HepG2 (cell line): ENCODE data around the gene KIAA0930. TPM values are rescaled to one million over a fixed set of nuclear protein-coding genes. Genes with fewer than 3 reads are reported as not detected.

Experiments
- ATAC-seq: fragments of 200-7000 bp; cut with Tn5 transposase; 3 replicates; pipeline ENCODE4 v1.9.1; 2020; ENCODE audit warnings: mild to moderate bottlenecking, moderate library complexity
- BruUV-seq: library from RNA; stranded (reverse); fragments of 400-500 nt; replicated peaks from 2 replicates; lab custom pipeline; 2021; lab: Mats Ljungman, UMichigan
- CTCF ChIA-PET: fragments of 300-600 bp; formaldehyde crosslinking; extraction: SDS; loops from one replicate; lab custom pipeline; 2021; ENCODE audit warnings: low total read pairs, inconsistent platforms, low intra/inter-chr PET ratio; lab: Yijun Ruan, JAX
- POLR2A ChIA-PET: fragments of 350-600 bp; sonication (Branson Sonifier 250); formaldehyde crosslinking; loops from one replicate; lab custom pipeline; 2020; ENCODE audit warnings: antibody characterized with exemption, inconsistent platforms; lab: Yijun Ruan, JAX
- DNase-seq: peaks from one replicate; pipeline ENCODE4 v3.0.0-alpha.2; 2015; ENCODE audit warnings: low spot score
- FAIRE-seq: peaks from 3 replicates; lab custom pipeline; 2011; peaks lifted over from hg19 to GRCh38; lab: Jason Lieb, UNC
- H2AFZ ChIP-seq: one replicate; pipeline ENCODE4 v1.6.1; 2011; ENCODE audit warnings: low read length, inconsistent platforms
- H3K27ac ChIP-seq: fragments of 300-600 bp; 3 replicates; pipeline ENCODE4 v1.8.0; 2011; ENCODE audit warnings: mixed run types, mild to moderate bottlenecking, mixed read lengths, low read length, inconsistent platforms; ENCODE audit not compliant: insufficient read depth; ENCODE audit errors: extremely low read length
- H3K27me3 ChIP-seq, 2 experiments: fragments of 200-600 bp in 1 of 2; 2 replicates in 1 of 2; 3 replicates in 1 of 2; pipeline versions ENCODE4 v1.6.0 to v1.8.0; 2011; ENCODE audit warnings: low read length in 2 of 2, mild to moderate bottlenecking in 2 of 2, moderate library complexity in 2 of 2, inconsistent platforms in 1 of 2; ENCODE audit not compliant: insufficient read depth in 2 of 2, control insufficient read depth in 1 of 2
- H3K36me3 ChIP-seq, 2 experiments: fragments of 200-600 bp in 1 of 2; replicated peaks in 1 of 2; 2 replicates in 1 of 2; 3 replicates in 1 of 2; pipeline versions ENCODE4 v1.5.1 to v1.8.0; 2011; ENCODE audit warnings: low read length in 2 of 2, inconsistent platforms in 1 of 2; ENCODE audit not compliant: insufficient read depth in 2 of 2, control insufficient read depth in 1 of 2
- H3K4me1 ChIP-seq: 2 replicates; pipeline ENCODE4 v1.5.1; 2012; ENCODE audit warnings: low read length, inconsistent platforms; ENCODE audit not compliant: insufficient read depth
- H3K4me2 ChIP-seq: 2 replicates; pipeline ENCODE4 v1.6.0; 2011; ENCODE audit warnings: low read depth, low read length, inconsistent platforms
- H3K4me3 ChIP-seq, 3 experiments: fragments of 200-600 bp in 1 of 3; sonication (generic), shearing (Covaris generic) in 1 of 3; replicated peaks in 1 of 3; 2 replicates each; pipeline ENCODE4 v1.5.1; 2011 to 2016; ENCODE audit warnings: low read length in 3 of 3, inconsistent platforms in 2 of 3, low read depth in 2 of 3, mild to moderate bottlenecking in 2 of 3, control low read depth in 1 of 3, mixed read lengths in 1 of 3; ENCODE audit not compliant: insufficient read depth in 1 of 3
- H3K79me2 ChIP-seq: one replicate; pipeline ENCODE4 v1.6.1; 2011; ENCODE audit warnings: low read length, inconsistent platforms; ENCODE audit not compliant: insufficient read depth
- H3K9ac ChIP-seq: 2 replicates; pipeline ENCODE4 v1.6.0; 2011; ENCODE audit warnings: mild to moderate bottlenecking, low read depth, low read length, inconsistent platforms; ENCODE audit not compliant: insufficient read depth
- H3K9me3 ChIP-seq: 2 replicates; pipeline ENCODE4 v1.5.1; 2012; ENCODE audit warnings: mild to moderate bottlenecking, low read length
- H4K20me1 ChIP-seq: 2 replicates; pipeline ENCODE4 v1.6.0; 2011; ENCODE audit warnings: inconsistent platforms, mild to moderate bottlenecking, low read length, moderate library complexity; ENCODE audit not compliant: insufficient read depth
- ASH2L ChIP-seq: fragments of 300-600, 200-600 bp; sonication (generic); IDR thresholded peaks from 2 replicates; pipeline ENCODE4 v1.7.0; 2017; ENCODE audit warnings: low read depth, mild to moderate bottlenecking, moderate library complexity, mixed read lengths, low read length; ENCODE audit not compliant: insufficient read length
- CENPT ChIP-seq: sonication (generic); formaldehyde crosslinking; IDR thresholded peaks from 2 replicates; pipeline ENCODE4 v1.8.0; 2022; ENCODE audit warnings: low read depth, mild to moderate bottlenecking, moderate library complexity, missing genetic modification reagents
- CHD2 ChIP-seq: IDR thresholded peaks from 2 replicates; pipeline ENCODE4 v1.6.1; 2011; ENCODE audit warnings: low read depth, low read length, improper control_type of control experiment
- GATA4 ChIP-seq: sonication (generic); IDR thresholded peaks from 2 replicates; pipeline ENCODE4 v1.6.1; 2016; ENCODE audit warnings: antibody characterized with exemption, low read depth, borderline replicate concordance
- GTF2F1 ChIP-seq: fragments of 150-350 bp; IDR thresholded peaks from 2 replicates; pipeline ENCODE4 v1.6.1; 2014; ENCODE audit warnings: low read length
- PTBP1 ChIP-seq: fragments of 200-400 bp; formaldehyde crosslinking; IDR thresholded peaks from 2 replicates; pipeline ENCODE4 v1.6.1; 2018; ENCODE audit warnings: low read length, low read depth; ENCODE audit not compliant: poor library complexity, severe bottlenecking
- SIX4 ChIP-seq: sonication (generic); formaldehyde crosslinking; IDR thresholded peaks from 2 replicates; pipeline ENCODE4 v1.4.0; 2020; ENCODE audit warnings: missing genetic modification reagents
- TRIM24 ChIP-seq: sonication (generic); formaldehyde crosslinking; IDR thresholded peaks from 2 replicates; pipeline ENCODE4 v1.8.0; 2022; ENCODE audit warnings: mild to moderate bottlenecking, missing genetic modification reagents
- ZFP36L1 ChIP-seq: sonication (generic); formaldehyde crosslinking; IDR thresholded peaks from 2 replicates; pipeline ENCODE4 v1.8.0; 2022; ENCODE audit warnings: mild to moderate bottlenecking, missing genetic modification reagents, moderate library complexity
- WGBS: methylation state at CpG from one replicate; pipeline ENCODE4 v1.1.6; 2017; ENCODE audit warnings: low lambda C conversion rate; 5-methylcytosine and 5-hydroxymethylcytosine counted together
- in situ Hi-C: cut with HindIII; loops from 2 replicates; pipeline ENCODE4 v1.10.0; 2017; ENCODE audit warnings: low pct_unique_long_range_greater_than_20kb; ENCODE audit not compliant: extremely low pct_ligation_motif_present
- intact Hi-C: fragments of 100-400 bp; cut with micrococcal nuclease; formaldehyde crosslinking; loops from one replicate; pipeline ENCODE4 v1.10.0; 2022; ENCODE audit not compliant: unreplicated experiment
- polyA plus RNA-seq, 8 experiments: library from polyadenylated mRNA; depleted of rRNA in 3 of 8; stranded (reverse) in 7 of 8; unstranded in 1 of 8; fragments of >200 nt; fragmentation: Illumina TruSeq in 4 of 8; extraction: Trizol in 4 of 8; gene quantifications; 2 replicates each; pipeline versions ENCODE4 v1.2.1 to v1.2.3, GENCODE V29; 2011 to 2016; ENCODE audit warnings: low read depth in 4 of 8, missing spikeins in 1 of 8, mixed read lengths in 1 of 8; ENCODE audit not compliant: insufficient read depth in 1 of 8
- total RNA-seq, 5 experiments: library from RNA; depleted of rRNA; stranded (reverse); fragments of >200 nt; fragmentation: Illumina TruSeq; extraction: Trizol; gene quantifications; 2 replicates each; pipeline ENCODE4 v1.2.3, GENCODE V29; 2016; ENCODE audit warnings: low read depth in 1 of 5
- TF ChIP-seq, protein P1 (sequence below): sonication (generic); formaldehyde crosslinking; IDR thresholded peaks from 2 replicates; pipeline ENCODE4 v1.5.0; 2020; ENCODE audit warnings: missing genetic modification reagents
- TF ChIP-seq, protein P2 (sequence below): IDR thresholded peaks from 2 replicates; pipeline ENCODE4 v1.6.1; 2012; ENCODE audit warnings: low read depth, low read length, improper control_type of control experiment
- TF ChIP-seq, protein P3 (sequence below): sonication (generic); formaldehyde crosslinking; IDR thresholded peaks from 2 replicates; pipeline ENCODE4 v1.4.0; 2020; ENCODE audit warnings: mild to moderate bottlenecking, missing genetic modification reagents

The KIAA0930 gene
- total and polyA plus RNA-seq, 2 of the 13 experiments (the other 11 are each of a cell fraction or from before 2014, with no cell fraction given): 27.0 to 38.2 TPM

DNA sequence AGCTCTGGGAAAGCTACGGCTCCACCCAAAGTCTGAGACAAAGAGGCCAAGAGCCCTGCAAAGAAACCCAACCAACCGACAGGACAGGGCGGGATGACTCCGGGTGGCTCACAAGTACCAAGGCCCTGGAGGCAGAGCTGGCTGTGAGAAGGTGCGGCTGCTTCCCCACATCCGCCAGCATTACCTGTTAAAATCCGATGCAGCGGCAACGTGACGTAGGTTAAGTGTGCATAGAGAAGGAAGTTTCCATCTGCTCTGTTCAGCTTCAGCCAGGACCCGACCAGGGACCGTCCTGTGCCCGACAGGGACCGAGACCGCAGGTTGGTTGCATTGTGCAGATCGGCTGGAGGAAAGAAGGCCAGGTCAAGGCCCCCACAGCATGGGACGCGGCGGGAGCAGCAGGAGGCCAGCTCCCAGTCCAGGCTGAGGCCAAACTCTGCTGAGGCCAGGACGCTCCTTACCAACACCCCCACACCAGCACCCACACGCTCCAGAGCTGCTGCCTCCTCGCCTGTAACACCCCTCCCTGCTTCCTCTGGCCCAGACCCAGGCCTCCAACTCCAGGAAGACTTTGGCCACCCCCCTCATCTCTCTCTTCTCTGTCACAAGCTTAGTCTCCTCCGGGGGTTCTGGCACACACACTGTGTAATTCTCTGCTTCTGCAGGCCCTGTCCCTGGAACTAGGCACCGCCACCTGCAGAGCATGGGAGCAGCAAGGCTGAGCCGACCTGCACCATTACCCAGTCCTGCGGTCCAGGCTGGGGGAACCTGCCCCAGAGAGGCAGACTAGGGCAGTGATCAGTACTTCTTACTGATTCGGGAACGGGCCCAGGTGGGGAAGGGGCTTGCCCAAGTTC is 42.9 kb downstream of the KIAA0930 start:
- Histone ChIP-seq H3K9me3 (no peaks in the 10 kb centered on the region), H3K4me2 (no peak overlapping the region), H3K79me2 (no peaks in the 10 kb centered on the region), H3K36me3 (peaks cover 10 to 37% of the 10 kb centered on the region in 2 experiments), H3K4me3 (no peak overlapping the region), H3K9ac (no peak overlapping the region), H3K27me3 (no peaks in the 10 kb centered on the region), H3K27ac (no peak overlapping the region), H3K4me1 (peaks cover 9% of the 10 kb centered on the region), H2AFZ (no peak overlapping the region), H4K20me1 (no peaks in the 10 kb centered on the region; the same call in 1 of the 2 replicates)
- ChIA-PET CTCF (no interaction called here), POLR2A (no interaction called here)
- BruUV-seq: no TSS peak
- intact Hi-C loops (loop anchor here (10.0 kb wide), 1 partner anchor 93 kb away; no protein-coding TSS in a partner anchor), in situ Hi-C loops (no loop called here)
- no peak for ATAC-seq
- DNase-seq: no peak
- 96% methylated on average over 27 of the region's 28 CpGs for WGBS
- no peak for FAIRE-seq
- TF ChIP-seq CENPT (CRISPR knock-in tag) (no peak), SIX4 (CRISPR knock-in tag) (no peak), ASH2L (no peak), ZFP36L1 (CRISPR knock-in tag) (no peak), GATA4 (no peak), GTF2F1 (no peak), PTBP1 (no peak), CHD2 (no peak), TRIM24 (CRISPR knock-in tag) (no peak)
- TF ChIP-seq, protein P1, sequence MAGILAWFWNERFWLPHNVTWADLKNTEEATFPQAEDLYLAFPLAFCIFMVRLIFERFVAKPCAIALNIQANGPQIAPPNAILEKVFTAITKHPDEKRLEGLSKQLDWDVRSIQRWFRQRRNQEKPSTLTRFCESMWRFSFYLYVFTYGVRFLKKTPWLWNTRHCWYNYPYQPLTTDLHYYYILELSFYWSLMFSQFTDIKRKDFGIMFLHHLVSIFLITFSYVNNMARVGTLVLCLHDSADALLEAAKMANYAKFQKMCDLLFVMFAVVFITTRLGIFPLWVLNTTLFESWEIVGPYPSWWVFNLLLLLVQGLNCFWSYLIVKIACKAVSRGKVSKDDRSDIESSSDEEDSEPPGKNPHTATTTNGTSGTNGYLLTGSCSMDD (CRISPR knock-in tag): no peak
- TF ChIP-seq, protein P2, sequence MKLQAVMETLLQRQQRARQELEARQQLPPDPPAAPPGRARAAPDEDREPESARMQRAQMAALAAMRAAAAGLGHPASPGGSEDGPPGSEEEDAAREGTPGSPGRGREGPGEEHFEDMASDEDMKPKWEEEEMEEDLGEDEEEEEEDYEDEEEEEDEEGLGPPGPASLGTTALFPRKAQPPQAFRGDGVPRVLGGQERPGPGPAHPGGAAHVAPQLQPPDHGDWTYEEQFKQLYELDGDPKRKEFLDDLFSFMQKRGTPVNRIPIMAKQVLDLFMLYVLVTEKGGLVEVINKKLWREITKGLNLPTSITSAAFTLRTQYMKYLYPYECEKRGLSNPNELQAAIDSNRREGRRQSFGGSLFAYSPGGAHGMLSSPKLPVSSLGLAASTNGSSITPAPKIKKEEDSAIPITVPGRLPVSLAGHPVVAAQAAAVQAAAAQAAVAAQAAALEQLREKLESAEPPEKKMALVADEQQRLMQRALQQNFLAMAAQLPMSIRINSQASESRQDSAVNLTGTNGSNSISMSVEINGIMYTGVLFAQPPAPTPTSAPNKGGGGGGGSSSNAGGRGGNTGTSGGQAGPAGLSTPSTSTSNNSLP: no peak
- TF ChIP-seq, protein P3, sequence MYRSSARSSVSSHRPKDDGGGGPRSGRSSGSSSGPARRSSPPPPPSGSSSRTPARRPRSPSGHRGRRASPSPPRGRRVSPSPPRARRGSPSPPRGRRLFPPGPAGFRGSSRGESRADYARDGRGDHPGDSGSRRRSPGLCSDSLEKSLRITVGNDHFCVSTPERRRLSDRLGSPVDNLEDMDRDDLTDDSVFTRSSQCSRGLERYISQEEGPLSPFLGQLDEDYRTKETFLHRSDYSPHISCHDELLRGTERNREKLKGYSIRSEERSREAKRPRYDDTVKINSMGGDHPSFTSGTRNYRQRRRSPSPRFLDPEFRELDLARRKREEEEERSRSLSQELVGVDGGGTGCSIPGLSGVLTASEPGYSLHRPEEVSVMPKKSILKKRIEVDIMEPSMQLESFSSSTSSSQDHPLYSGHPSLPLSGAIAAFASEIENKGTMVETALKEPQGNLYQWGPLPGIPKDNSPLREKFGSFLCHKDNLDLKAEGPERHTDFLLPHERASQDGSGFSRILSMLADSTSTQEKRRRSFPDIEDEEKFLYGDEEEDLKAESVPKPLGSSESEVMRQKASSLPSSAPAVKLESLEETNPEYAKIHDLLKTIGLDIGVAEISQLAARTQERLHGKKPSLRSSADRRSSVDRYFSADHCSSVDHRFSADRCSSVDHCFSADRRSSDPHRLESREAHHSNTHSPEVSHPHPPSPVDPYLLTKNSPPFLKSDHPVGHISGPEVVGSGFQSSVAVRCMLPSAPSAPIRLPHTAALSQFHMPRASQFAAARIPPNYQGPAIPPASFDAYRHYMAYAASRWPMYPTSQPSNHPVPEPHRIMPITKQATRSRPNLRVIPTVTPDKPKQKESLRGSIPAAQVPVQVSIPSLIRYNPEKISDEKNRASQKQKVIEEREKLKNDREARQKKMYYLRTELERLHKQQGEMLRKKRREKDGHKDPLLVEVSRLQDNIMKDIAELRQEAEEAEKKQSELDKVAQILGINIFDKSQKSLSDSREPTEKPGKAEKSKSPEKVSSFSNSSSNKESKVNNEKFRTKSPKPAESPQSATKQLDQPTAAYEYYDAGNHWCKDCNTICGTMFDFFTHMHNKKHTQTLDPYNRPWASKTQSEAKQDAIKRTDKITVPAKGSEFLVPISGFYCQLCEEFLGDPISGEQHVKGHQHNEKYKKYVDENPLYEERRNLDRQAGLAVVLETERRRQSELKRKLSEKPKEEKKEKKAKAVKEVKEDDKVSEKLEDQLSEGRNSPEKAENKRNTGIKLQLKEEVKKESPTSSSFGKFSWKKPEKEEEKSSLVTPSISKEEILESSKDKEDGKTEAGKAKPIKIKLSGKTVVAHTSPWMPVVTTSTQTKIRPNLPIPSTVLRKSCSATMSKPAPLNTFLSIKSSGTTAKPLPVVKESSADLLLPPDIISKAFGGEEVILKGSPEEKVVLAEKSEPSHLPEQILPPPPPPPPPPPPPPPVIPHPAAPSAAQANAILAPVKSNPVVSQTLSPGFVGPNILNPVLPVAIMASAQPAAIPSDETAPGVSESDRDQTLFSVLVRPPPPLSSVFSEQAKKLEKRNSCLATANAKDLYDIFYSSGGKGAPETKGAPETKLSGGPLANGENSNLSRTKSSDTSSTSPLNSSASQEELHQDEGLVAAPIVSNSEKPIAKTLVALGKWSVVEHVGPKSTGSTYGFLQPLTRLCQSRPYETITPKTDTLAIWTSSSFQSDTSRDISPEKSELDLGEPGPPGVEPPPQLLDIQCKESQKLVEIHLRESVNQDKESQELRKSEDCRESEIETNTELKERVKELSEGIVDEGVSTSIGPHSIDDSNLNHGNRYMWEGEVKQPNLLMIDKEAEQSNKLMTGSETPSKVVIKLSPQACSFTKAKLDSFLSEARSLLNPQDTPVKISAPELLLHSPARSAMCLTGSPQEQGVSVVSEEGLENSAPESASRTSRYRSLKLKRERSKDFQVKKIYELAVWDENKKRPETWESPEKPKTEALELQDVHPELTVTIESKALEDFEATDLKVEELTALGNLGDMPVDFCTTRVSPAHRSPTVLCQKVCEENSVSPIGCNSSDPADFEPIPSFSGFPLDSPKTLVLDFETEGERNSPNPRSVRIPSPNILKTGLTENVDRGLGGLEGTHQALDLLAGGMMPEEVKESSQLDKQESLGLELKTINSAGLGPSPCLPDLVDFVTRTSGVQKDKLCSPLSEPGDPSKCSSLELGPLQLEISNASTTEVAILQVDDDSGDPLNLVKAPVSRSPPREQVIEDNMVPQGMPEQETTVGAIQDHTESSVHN (CRISPR knock-in tag): no peak
